Common myeloid progenitor, CD34-positive (primary cell): Measurements from ENCODE around the gene ENTPD1.

Source experiments
- CTCF ChIA-PET: fragments of 350-600 bp; sonication (Branson Sonifier 250); formaldehyde crosslinking; loops from one replicate; lab custom pipeline; 2021; ENCODE audit warnings: antibody characterized with exemption; lab: Charles Lee
- POLR2A ChIA-PET: fragments of 350-600 bp; sonication (Branson Sonifier 250); formaldehyde crosslinking; loops from one replicate; lab custom pipeline; 2021; ENCODE audit warnings: antibody characterized with exemption; lab: Charles Lee
- DNase-seq, 3 donors: peaks; one replicate each; pipeline versions ENCODE4 v3.0.0 to v3.0.0-alpha.2; 2013
- H3K27ac ChIP-seq, 2 experiments: 1 replicate in 1 of 2; 2 replicates in 1 of 2; pipeline ENCODE4 v1.7.0; 2013; ENCODE audit warnings: inconsistent platforms in 2 of 2, low read length in 2 of 2, mild to moderate bottlenecking in 2 of 2, low read depth in 1 of 2, moderate library complexity in 1 of 2; ENCODE audit not compliant: severe bottlenecking in 2 of 2, insufficient read depth in 1 of 2, poor library complexity in 1 of 2
- H3K27me3 ChIP-seq, 5 experiments: replicated peaks in 2 of 5; 1 replicate in 3 of 5; 2 replicates in 2 of 5; pipeline versions ENCODE4 v1.6.1 to v1.7.0; 2013; ENCODE audit warnings: low read length in 4 of 5, mild to moderate bottlenecking in 2 of 5, moderate library complexity in 2 of 5, inconsistent platforms in 1 of 5; ENCODE audit not compliant: insufficient read depth in 5 of 5, control insufficient read depth in 4 of 5
- H3K36me3 ChIP-seq, 4 experiments: 1 replicate in 2 of 4; 2 replicates in 2 of 4; pipeline versions ENCODE4 v1.6.1 to v1.7.0; 2013; ENCODE audit warnings: low read length in 3 of 4, control low read depth in 1 of 4, mild to moderate bottlenecking in 1 of 4; ENCODE audit not compliant: control insufficient read depth in 4 of 4, insufficient read depth in 4 of 4
- H3K4me1 ChIP-seq, 4 experiments: 1 replicate in 3 of 4; 2 replicates in 1 of 4; pipeline versions ENCODE4 v1.6.1 to v1.7.1; 2013; ENCODE audit warnings: low read length in 3 of 4, mild to moderate bottlenecking in 3 of 4, control low read depth in 1 of 4, inconsistent platforms in 1 of 4, moderate library complexity in 1 of 4; ENCODE audit not compliant: control insufficient read depth in 4 of 4, insufficient read depth in 4 of 4; ENCODE audit errors: control extremely low read depth in 1 of 4
- H3K4me3 ChIP-seq, 7 experiments: 1 replicate in 4 of 7; 2 replicates in 3 of 7; pipeline versions ENCODE4 v1.5.1 to v1.7.0; 2013; ENCODE audit warnings: mild to moderate bottlenecking in 7 of 7, low read length in 6 of 7, moderate library complexity in 6 of 7, inconsistent platforms in 2 of 7, low read depth in 2 of 7, control low read depth in 1 of 7; ENCODE audit not compliant: insufficient read depth in 4 of 7, control insufficient read depth in 1 of 7; ENCODE audit errors: extremely low read depth in 1 of 7
- H3K9me3 ChIP-seq, 5 experiments: 1 replicate in 4 of 5; 2 replicates in 1 of 5; pipeline versions ENCODE4 v1.6.1 to v1.7.1; 2013; ENCODE audit warnings: low read length in 4 of 5, mild to moderate bottlenecking in 2 of 5, inconsistent platforms in 1 of 5, low read depth in 1 of 5, moderate library complexity in 1 of 5; ENCODE audit not compliant: control insufficient read depth in 4 of 5, insufficient read depth in 2 of 5; ENCODE audit errors: control extremely low read depth in 1 of 5
- WGBS: methylation state at CpG from one replicate; pipeline ENCODE4 v1.1.5; 2013; ENCODE audit not compliant: insufficient coverage; 5-methylcytosine and 5-hydroxymethylcytosine counted together

The ENTPD1 gene

GRCh38 chr10:95741807-95742467 lies 14.0 kb upstream of the ENTPD1 start:
- no peaks in the 10 kb centered on the region for H3K36me3 ChIP-seq
- POLR2A ChIA-PET: no interaction called here
- peak; percentile 65 to 90 (median 72) for DNase-seq
- 8% methylated on average over 5 of the region's 6 CpGs for WGBS
- no peaks in the 10 kb centered on the region for H3K27me3 ChIP-seq
- peaks cover 0 to 13% (median 0%) of the 10 kb centered on the region in 5 experiments for H3K9me3 ChIP-seq
- peaks cover 3 to 14% (median 7%) of the 10 kb centered on the region in 4 experiments for H3K4me1 ChIP-seq
- CTCF ChIA-PET: interaction anchor here (0.9 to 1.1 kb wide), 2 partner anchors 10 to 95 kb away, joined by 3 read pairs; no protein-coding TSS in a partner anchor
- no peak overlapping the region for H3K4me3 ChIP-seq
- no peak overlapping the region for H3K27ac ChIP-seq

GRCh38 chr10:95742485-95742884 lies 13.5 kb upstream of the ENTPD1 start:
- H3K27ac ChIP-seq: no peak overlapping the region
- no peak overlapping the region for H3K4me3 ChIP-seq
- no peaks in the 10 kb centered on the region for H3K36me3 ChIP-seq
- CTCF ChIA-PET: interaction anchor here (0.9 to 1.1 kb wide), 2 partner anchors 11 to 94 kb away, joined by 3 read pairs; no protein-coding TSS in a partner anchor
- H3K4me1 ChIP-seq: peaks cover 3 to 14% (median 7%) of the 10 kb centered on the region in 4 experiments
- DNase-seq: peak in 1 of 3 donors; percentile 14
- no CpG with 5 or more reads among the region's 3 CpGs for WGBS
- no peaks in the 10 kb centered on the region for H3K27me3 ChIP-seq
- peaks cover 0 to 13% (median 0%) of the 10 kb centered on the region in 5 experiments for H3K9me3 ChIP-seq
- POLR2A ChIA-PET: no interaction called here

- no CpG with 5 or more reads among the region's 2 CpGs for WGBS
- Histone ChIP-seq H3K4me1 (peaks cover 3 to 14% (median 7%) of the 10 kb centered on the region in 4 experiments), H3K27me3 (no peaks in the 10 kb centered on the region), H3K36me3 (no peaks in the 10 kb centered on the region), H3K4me3 (no peak overlapping the region), H3K9me3 (peaks cover 0 to 13% (median 0%) of the 10 kb centered on the region in 5 experiments), H3K27ac (no peak overlapping the region)
- DNase-seq: no peak
- ChIA-PET CTCF (no interaction called here), POLR2A (no interaction called here)
Observed at GRCh38 chr10:95742962-95743535, 12.9 kb upstream of the ENTPD1 start.

- ChIA-PET CTCF (no interaction called here), POLR2A (no interaction called here)
- H3K4me1 ChIP-seq: peaks cover 3 to 14% (median 7%) of the 10 kb centered on the region in 4 experiments
- H3K9me3 ChIP-seq: peaks cover 0 to 9% (median 0%) of the 10 kb centered on the region in 5 experiments
- H3K36me3 ChIP-seq: no peaks in the 10 kb centered on the region
- no peak overlapping the region for H3K4me3 ChIP-seq
- 80% methylated on average over 1 of the region's 2 CpGs for WGBS
- H3K27ac ChIP-seq: no peak overlapping the region
- no peak for DNase-seq
- no peaks in the 10 kb centered on the region for H3K27me3 ChIP-seq
Observed at GRCh38 chr10:95745501-95745900, 10.5 kb upstream of the ENTPD1 start.

- ChIA-PET CTCF (no interaction called here), POLR2A (no interaction called here)
- H3K27ac ChIP-seq: no peak overlapping the region
- H3K4me1 ChIP-seq: no peaks in the 10 kb centered on the region
- H3K36me3 ChIP-seq: no peaks in the 10 kb centered on the region
- DNase-seq: no peak
- H3K4me3 ChIP-seq: no peak overlapping the region
- H3K9me3 ChIP-seq: peaks cover 0 to under 1% (median 0%) of the 10 kb centered on the region in 5 experiments
- no peaks in the 10 kb centered on the region for H3K27me3 ChIP-seq
Observed at GRCh38 chr10:95748349-95748748, 7.6 kb upstream of the ENTPD1 start.

- no peaks in the 10 kb centered on the region for H3K36me3 ChIP-seq
- H3K27ac ChIP-seq: no peak overlapping the region
- WGBS: 48% methylated on average over 3 of the region's 8 CpGs
- DNase-seq: peak in 2 of 3 donors; percentile 12 to 18
- peaks cover 0 to 2% (median 0%) of the 10 kb centered on the region in 5 experiments for H3K27me3 ChIP-seq
- POLR2A ChIA-PET: no interaction called here
- no peaks in the 10 kb centered on the region for H3K9me3 ChIP-seq
- H3K4me3 ChIP-seq: peak overlapping the region in 2 of 7 experiments; percentile 33 to 52
- H3K4me1 ChIP-seq: peaks cover 0 to 27% (median 4%) of the 10 kb centered on the region in 4 experiments
- CTCF ChIA-PET: no interaction called here
Observed at GRCh38 chr10:95755511-95756004, 405 bp upstream of the ENTPD1 start.
